NCI-H1092 treated with DMSO at 0.1 percent for 48 hours (cell line): ENCODE measurements around the gene DHX29.
A peak's percentile ranks its signal among the peaks of the same experiment; 100 is the strongest.

Source experiments
- DNase-seq: peaks from one replicate; lab custom pipeline; 2025; lab: John Stamatoyannopoulos, UW

The DHX29 gene

DNA sequence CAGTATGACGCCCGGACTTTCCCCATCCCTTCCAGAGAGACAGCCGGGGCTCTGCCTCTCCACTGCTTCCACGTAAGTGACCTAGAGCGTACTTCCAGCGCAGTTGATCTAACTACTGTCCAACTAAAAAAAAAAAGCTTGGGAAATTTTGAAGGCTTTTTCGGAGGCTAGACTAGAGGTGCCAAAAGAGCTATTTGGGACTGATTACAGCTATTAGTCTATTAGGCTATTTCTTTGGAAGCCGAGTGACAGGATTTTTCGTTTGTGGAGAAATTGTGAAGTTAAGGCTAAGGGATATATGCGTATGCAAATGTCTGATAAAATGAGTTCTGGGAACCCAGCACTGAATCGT, 75.6 kb downstream of the DHX29 start:
- DNase-seq, result no peak

- peak; percentile 19 for DNase-seq
These were observed 76.2 kb downstream of the DHX29 start for GRCh38 chr5:55231029-55231918.

- DNase-seq, result no peak
These were observed 77.3 kb downstream of the DHX29 start for GRCh38 chr5:55230086-55230629.

DNA sequence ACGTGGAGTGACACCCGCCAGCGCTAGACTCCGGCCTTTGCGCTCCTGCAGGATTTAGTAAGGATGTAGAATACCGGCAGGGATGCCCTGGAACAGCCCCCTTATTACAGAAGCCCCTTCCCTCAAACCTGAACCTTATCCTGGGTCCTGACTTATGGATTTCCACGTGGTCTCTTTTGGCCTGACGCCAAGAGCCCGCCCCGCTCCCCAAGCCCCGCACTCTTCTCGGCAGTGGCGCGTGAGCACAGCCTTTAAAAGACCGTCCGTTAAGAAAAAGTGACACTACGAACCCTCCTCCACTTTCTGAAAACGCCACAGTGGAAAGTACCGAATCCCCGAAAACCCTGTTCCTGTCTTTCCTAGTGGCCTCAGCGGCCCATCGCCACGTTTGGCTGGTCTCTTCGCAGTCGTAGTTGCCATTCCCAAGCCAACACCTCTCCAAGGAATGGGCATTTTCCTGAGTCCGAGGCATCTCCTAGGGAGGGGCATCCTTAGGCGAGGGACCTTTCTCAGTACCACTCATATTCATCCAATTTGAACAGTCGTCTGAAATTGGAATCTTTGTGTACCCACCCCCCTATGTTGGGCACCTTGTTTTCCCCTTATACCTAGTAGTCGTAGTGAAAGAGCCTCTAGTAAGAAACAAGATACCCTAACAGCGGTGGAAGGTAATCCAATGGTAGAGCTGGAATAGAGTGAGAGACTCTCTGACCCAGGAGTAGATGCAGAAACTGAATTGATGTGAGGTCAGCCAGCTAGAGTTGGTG, 79.6 kb downstream of the DHX29 start:
- no peak for DNase-seq

DNA sequence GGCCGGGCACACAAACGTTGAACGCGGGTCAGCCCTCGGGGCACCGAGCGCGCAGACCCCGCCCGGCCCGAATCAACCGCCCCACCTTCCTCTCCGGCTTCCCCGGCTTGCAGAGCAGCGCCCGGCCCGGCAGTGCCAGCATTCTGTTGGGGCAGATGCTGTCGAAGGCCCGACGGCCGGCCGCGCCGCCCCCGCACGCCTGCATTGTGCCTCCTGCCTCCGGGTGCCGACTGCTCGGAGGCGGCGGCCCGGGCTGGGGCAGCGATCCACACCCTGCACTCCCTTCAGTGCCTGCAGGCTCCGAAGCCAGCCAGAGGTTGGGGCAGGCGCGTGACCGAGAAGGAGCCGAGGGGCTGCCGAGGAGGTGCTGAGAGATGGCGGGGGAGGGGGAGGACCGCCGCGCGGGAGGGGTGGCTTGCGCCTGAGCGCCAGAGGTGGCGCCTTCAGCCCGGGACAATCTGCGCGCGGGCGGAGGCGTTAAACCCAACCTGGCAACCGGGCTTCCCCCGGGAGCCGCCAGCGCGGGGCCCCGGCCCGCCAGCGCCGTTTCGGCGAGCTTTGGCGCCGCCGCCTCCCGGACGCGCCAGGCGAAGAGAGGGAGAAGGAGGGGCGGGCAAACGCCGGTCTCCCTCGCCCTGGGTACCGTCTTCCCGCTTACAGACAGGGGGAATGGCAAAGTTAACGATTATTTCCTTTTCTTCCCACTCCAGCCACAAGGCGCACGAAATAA, 80.4 kb downstream of the DHX29 start, which contains the start of gene MCIDAS:
MCIDAS (minus strand) TSS at position 382 of the 730 bp plus-strand sequence; CDS start at position 205, 177 bp downstream.
- DNase-seq, result peak; percentile 30

DNA sequence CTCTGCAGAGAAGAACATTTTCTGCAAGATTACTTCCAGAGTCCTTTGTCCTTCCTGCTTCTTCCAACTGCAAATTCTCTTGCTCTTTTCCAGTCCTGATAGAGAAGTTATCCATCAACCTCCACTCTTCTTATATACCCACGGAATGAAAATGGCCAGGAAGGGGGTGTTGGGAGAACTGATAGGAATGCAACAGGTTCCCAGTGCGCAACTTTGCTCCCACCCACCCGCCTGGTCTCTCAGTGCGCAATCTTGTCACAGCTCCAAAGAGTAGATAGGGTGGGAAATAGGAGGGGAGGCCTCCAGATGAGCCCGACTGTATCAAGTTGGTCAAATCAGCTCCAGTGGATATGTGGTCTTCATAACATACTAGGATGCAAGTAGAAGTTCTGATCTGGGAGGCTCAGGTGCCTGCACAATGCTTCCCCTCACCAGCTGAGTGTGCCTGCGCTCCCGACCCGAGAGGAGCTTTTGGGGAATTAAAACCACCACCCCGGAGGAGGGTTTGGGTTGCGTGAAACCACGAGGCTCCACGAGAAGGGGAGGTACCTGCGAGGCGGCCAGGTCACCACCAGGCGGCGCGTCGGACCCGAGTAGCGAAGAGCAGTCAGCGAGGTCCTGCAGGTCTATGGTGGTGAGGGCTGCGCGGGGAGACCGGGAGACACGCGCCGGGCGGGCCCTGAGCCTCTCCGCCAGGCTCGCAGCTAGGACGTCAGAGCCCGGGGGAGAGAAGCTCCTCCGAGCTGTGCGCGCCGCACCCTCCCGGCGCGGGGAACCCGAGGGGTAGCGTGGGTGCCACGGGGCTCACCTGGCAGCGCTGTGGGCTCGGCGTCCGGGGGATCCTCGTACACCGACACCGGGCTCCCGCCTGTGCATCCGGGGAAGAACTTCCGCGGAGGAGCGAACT, 81.2 kb downstream of the DHX29 start:
- DNase-seq, result peak; percentile 66

DNA sequence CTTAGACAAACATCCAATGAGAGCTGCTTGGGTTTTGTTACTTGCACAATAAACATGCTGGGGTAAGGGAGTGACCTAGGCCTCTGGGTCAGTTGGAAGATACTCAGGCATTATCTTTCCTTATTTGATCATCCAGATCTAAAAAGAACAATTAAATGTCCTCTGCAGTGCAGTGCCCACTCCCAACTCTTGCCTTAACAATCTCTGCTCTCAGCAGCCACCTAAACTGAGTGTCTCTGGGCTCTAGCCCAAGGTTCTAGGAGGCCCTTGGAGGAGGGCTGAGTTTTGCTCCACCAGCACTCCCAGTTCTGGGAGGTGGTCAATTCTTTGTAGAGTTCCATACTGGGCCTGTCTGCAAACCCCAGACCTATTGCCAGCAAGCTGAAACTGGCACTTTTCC, 82.1 kb downstream of the DHX29 start:
- DNase-seq, result no peak

GRCh38 chr5:55223812-55224240, 83.7 kb downstream of the DHX29 start:
- no peak for DNase-seq

- DNase-seq, result no peak
These were observed 84.3 kb downstream of the DHX29 start for GRCh38 chr5:55222985-55223811.

DNA sequence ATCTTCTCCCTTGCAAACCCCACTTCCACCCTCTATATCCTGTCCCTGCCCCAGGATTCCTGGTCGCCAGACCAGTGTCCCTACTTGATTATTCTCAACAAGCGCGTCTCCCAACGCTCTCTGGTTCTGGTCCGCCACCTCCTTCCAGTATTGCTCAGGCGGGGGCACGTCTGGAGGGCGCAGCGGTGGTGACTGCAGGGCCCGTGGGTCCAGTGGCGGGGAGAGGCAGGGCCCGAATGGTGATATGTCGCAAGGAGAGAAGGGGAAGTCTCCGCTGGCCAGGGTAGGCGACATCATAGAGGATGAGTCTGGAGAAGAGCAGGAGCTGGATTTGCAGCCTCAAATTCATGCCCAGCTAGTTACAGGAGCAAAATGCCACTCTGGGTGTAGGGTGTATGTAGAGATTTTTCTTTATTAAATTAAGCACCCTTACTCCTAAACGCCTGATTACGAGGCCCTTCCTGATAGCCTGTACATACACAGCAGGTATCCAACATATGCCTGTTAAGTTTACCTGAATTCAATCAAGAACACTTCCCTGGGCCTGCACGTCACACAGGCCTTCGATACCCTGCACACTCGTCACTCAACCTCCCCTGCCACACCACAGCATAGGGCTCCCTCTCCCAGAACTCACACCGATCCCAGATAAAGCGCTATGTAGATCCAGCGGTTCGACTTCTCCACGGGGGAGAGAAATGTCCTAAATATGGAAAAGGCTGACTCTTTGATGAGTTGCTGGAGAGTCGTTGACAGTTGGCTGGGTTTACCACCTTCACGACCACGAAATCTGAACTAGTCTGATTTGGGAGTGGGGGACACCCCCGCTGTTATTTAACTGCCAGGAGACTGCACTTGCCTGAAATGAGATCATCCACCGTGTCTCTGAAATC, 85.2 kb downstream of the DHX29 start:
- DNase-seq, result no peak

DNA sequence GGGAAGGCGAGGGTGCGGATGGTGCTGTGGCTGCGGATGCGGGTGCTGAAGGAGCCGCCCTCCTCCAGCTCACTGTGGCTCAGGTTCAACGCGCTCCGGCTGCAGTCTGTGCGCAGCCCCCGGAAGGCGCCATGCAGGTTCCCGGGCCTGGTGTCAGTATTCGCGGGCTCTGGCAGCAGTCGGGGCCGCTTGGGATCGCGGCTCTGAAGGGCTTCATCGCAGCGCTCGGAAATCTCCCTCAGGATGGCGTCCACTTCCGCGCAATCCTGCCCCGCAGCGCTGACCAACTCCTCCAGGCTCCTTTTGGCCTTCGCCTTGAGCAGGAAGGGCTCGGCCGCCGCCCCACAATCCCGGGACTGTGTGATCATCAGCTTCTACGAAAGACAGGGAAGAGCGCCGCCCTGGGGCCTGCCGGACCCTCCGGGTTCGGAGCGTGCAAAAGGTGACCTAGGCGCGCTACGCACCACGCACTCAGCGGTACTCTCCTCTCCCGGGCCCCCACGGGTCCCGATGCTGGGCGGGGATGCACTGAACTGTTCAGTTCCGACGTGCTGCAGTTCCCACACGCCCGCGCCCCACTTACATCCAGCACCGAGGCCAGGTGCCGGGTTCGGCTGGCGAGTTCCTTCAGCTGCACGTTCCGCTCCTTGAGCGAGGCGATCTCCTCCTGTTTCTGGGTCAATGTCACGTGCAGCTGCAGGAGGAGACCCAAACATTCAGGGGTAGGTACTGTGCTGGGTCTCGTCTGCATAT, 86.9 kb downstream of the DHX29 start:
- DNase-seq, result no peak

- no peak for DNase-seq
These were observed 87.7 kb downstream of the DHX29 start for GRCh38 chr5:55219770-55220169.

- DNase-seq, result peak; percentile 12
These were observed 88.5 kb downstream of the DHX29 start for GRCh38 chr5:55218967-55219366.

DNA sequence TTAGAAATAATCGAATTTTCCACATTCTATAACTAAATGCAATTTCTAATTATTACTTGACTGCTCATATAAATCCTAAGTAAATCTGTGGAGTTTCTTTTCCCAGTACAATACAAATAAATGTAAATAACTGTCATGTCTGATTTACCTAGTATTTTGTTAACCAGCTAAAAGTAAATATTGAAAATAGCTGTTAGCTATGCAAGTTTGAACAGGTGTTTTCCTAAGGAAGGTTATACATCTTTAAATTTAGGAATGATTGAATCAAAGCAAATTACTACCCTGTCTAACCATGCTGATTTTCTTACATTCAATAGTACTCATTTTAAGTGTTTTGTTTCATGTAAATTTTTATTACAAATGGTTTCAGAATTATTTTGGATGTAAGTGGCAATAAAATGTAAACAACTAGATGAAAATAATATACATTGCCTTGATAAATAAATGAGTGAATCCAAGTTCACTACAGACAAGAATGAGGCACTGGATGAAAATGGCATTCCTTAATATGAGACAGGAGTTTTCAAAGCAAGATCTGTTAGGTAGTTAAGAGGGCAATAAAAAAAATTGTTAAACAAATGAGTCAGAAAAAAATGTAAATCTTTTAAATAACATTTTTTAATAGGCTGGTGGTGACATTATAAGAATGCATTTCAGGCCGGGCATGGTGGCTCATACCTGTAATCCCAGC, 96.2 kb downstream of the DHX29 start:
- no peak for DNase-seq
